Body of pancreas (tissue), 4 donors: ENCODE results near the gene BSND.

Experiments
- CTCF ChIP-seq, 7 experiments: fragments of 450-650 bp in 4 of 7; fragments of 200-600 bp in 3 of 7; sonication (generic) in 3 of 7; IDR thresholded peaks; one replicate each; pipeline ENCODE4 v1.5.1; 2016 to 2019; ENCODE audit warnings: antibody characterized with exemption in 7 of 7
- POLR2A ChIP-seq, 3 donors: fragments of 450-650 bp; IDR thresholded peaks; one replicate each; pipeline ENCODE4 v1.6.1; 2016; ENCODE audit warnings: antibody characterized with exemption in 3 of 3, mild to moderate bottlenecking in 2 of 3

- TF ChIP-seq CTCF (IDR thresholded peaks at IDR 0.05), result no peak
- TF ChIP-seq POLR2A (IDR thresholded peaks at IDR 0.05), result no peak
These were observed 9.8 kb upstream of the BSND start for GRCh38 chr1:54988975-54989374.
